NCI-H1417 treated with DMSO at 0.1 percent for 48 hours (cell line): ENCODE measurements around the gene UGT1A7.

Source experiments
- DNase-seq: peaks from one replicate; lab custom pipeline; 2025; lab: John Stamatoyannopoulos, UW

Gene UGT1A7

DNA sequence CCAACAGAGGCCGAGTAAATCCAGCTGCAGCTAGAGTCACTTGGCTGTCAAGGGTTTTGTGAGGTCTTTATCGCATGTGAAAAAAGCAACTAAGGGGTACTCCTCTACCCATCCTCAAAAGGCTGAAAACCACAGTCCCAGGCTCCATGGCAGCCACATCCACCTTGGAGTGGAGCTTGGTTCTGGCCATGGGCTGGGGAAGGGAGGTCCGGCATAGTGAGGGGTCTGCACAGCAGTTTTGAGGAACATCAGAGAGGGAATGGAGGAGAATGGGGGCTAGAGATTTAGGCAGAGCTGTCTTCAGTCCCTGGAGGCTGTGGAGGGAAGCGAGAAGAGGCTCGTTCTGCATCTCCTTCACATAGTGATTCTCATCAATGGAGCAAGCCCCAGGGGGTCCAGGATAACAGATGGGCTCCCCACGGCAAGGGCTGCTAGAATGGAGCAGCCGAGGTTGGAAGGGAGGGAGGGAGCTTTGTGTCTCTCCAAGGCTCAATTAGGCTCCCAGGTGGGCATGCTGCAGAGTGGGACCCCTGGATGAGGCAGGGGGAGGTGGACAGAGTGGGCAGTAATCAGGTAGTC is 117.5 kb downstream of the UGT1A7 start:
- DNase-seq: no peak

- DNase-seq: no peak
These were observed 118.0 kb downstream of the UGT1A7 start for GRCh38 chr2:233799716-233800115.

GRCh38 chr2:233800208-233800607 is 118.5 kb downstream of the UGT1A7 start:
- DNase-seq: no peak

DNA sequence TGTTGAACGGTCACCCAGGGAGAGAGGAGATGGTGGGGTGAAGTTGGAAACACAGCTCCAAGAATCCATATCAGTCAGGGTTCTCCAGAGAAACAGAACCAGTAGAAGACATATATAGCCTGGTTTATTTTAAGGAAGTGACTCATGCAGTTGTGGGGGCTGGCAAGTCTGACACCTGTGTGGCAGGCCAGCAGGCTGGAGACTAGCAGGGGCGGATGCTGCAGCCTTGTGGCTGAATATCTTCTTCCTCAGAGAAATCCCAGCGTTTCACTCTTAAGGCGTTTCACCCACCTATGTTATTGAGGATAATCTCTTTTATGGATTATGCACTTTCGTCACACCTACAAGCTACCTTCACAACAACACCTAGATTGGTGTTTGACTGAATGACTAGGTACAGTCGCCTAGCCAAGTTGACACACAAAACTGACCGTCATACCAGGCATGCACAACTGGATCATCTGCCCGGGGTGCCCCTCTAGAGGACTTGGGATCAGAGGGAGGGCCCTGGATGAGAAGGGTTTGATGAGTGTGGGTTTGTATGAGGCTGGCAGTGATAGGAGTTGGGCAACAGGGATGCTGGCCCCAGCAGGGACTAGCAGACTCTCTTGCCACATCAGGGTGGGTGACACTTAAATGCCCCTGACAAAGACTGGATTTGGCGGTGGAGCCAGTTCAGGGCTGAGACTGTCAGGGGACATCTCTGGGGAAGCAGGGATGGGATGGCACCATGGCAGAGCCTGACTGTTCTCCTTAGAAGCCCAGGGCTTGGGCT is 119.8 kb downstream of the UGT1A7 start:
- DNase-seq: no peak

- no peak for DNase-seq
These were observed 120.6 kb downstream of the UGT1A7 start for GRCh38 chr2:233802132-233802815.

DNA sequence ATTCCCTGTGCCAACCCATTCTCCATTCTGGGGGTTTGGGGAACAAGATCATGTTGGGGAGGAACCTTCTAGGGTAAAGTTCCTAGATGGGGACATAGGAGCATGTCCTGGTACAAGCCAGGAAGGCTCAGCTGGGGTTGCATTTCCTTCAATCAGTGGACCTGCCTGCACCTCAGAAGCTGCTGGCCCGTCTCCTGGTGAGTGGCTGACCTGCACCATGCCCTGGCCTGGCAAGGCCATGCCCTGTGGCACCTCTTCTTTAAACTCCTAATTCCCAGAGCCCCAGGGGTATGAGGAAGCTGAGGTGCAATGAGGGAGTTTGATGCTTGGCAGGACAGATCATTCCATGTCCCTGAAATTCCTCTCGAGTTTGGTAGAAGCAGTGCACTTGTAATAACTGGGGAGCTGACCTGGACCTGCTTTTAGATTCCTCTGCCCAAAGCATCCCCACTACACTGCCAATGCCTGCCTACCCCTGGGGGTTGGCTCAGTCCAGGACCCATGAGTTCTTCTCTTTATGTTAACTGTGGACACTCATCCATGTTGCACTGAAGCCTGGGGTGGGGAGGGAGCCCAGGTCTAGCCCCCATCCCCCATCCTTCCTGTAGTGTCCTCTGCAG is 121.7 kb downstream of the UGT1A7 start:
- no peak for DNase-seq

DNA sequence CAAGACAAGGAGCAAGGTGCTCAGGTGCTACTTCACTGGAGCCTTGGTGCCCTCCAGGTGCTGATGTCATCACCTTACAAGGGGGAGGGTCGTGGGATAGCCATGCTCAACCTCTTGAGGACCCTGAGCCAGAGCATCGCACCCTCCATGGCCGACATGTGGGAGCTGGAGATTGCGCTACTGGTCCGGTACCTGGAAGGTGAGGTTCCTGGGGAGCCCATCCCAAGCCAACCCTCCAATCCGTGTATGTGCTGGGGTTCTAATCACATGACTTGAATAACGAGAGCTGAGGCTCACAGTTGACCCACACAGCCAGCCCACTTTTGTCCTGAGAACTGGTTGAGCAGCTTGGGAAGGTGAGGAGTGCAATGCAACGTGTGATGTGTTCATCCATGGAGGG is 122.3 kb downstream of the UGT1A7 start:
- DNase-seq: no peak

- DNase-seq: no peak
These were observed 125.6 kb downstream of the UGT1A7 start for GRCh38 chr2:233807215-233807865.

DNA sequence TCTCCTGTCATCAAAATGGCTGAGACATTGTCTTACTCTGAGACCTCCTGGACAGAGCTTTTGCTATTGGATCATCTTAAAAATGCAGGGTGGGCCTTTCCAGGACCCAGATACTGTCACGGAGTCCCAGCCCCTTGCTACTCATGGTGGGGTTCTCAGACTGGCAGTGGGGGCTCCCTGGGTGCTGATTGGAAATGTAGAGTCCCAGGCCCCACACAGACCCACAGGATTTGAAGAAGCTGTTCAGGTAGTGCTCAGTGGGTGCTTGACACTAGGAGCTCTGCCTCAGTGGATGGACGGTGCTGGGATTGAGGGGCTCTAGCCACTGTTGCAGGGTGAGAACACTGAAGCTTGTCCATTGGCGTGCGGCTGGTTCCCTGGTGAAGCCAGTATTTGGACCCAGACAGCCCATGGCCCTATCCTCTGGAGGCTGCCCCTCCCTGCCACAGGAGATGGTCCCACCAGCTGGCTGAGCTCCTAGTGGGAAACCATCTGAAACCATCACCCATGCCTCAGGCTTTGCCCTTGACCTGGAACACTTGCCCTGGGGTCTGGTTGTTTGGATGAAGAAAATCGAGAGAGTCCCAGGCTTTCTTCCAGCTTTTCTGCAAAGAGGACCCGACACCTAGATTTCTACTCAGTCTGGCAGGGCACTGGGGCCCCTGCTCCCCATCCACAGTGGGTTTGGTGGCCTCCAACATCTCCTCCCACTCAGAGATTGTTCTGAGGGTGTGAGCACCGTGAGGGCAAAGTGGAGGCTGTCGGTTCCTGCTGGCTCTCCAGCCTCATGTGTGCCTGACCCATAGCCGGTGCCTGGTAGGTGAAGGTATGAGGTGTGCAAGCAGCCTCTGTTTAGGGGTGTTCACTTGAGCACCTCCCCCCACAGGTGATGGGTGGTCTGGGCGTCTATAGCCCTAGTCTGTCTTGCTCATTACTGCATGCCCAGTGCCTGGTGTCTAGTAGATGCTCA is 126.5 kb downstream of the UGT1A7 start:
- no peak for DNase-seq

GRCh38 chr2:233810385-233810784 is 128.7 kb downstream of the UGT1A7 start:
- no peak for DNase-seq

- DNase-seq: no peak
These were observed 129.4 kb downstream of the UGT1A7 start for GRCh38 chr2:233811087-233811486.

DNA sequence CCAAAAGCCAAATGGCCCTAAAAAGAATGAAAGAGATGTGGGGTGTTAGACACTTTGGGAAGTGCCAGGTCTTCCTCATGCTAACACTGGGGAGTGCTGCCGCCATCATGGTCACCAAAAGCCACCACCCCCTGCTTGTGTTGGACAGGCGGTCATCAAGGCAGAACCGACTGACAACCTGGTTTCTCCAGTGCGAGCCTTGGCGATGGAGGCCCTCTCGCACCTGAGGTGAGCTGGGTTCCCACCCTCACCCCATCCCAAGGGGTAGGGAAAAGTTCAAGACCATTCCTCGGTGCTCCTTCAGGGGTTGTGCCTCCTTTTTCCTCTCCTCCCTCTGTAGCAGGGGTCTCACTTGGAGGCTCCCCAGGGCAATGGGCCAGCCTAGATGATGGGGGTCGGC is 130.0 kb downstream of the UGT1A7 start:
- DNase-seq: no peak

GRCh38 chr2:233813236-233814055 is 131.7 kb downstream of the UGT1A7 start:
- no peak for DNase-seq

GRCh38 chr2:233814056-233814835 is 132.5 kb downstream of the UGT1A7 start:
- DNase-seq: no peak

DNA sequence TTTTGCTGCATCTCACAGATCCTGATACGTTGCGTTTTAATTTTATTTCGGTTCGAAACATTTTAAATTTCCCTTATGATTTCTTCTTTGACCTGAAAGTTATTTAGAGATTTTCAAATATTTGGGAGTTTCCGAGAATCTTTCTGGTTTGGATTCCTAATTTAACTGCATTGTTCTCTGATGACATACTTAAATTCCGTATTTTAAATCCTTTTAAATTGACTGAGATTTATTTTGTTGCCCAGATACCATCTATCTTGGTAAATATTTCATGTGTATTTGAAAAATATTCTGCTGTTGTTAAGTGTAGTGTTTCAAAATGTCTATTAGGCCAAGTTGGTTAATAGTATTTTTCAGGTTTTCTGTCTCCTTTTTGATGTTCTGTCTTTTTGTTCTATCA is 134.2 kb downstream of the UGT1A7 start:
- no peak for DNase-seq

DNA sequence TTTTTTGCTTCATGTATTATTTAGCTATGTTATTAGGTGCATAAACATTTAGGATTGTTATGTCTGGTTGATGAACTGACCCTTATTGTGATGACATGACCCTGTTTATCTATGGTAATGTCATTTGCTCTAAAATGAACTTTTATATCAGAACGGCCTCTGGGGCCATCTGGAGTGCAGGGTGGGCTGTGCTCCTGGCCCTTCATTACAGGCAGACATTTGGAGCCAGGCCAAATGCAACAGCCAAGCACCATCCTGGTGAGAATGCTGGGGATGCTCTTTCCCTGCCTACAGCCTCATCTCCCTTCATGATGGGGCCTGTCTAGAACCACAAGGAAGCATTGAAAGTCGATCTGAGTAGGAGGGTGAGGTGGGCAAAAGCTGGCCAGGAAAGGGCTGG is 134.6 kb downstream of the UGT1A7 start:
- DNase-seq: no peak

GRCh38 chr2:233816771-233817170 is 135.1 kb downstream of the UGT1A7 start:
- DNase-seq: no peak

- no peak for DNase-seq
These were observed 135.7 kb downstream of the UGT1A7 start for GRCh38 chr2:233817361-233817911.

- DNase-seq: no peak
These were observed 136.4 kb downstream of the UGT1A7 start for GRCh38 chr2:233817995-233818638.
